Measurements from ENCODE around the gene IL17C.

Gene IL17C

GRCh38 chr16:88610909-88611812, 27.2 kb upstream of the IL17C start:
- DNase-seq, result no peak

DNA sequence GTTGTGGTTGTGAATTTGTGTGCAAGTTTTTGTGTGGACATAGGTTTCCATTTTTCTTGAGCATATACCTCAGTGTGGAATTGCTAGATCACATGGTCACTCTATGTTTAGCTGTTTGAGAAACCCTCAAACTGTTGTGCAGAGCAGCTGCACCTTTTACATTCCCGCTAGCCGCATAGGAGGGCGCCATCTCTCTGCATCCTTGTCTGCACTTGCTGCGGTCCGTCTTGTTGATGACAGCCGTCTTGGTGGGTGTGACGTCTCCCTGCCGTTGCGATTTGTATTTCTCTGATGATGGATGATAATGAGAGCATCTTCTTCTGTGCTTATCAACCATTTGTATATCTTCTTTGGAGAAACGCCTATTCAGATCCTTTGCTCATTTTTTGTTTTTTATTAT, 25.1 kb upstream of the IL17C start:
- no peak for DNase-seq

DNA sequence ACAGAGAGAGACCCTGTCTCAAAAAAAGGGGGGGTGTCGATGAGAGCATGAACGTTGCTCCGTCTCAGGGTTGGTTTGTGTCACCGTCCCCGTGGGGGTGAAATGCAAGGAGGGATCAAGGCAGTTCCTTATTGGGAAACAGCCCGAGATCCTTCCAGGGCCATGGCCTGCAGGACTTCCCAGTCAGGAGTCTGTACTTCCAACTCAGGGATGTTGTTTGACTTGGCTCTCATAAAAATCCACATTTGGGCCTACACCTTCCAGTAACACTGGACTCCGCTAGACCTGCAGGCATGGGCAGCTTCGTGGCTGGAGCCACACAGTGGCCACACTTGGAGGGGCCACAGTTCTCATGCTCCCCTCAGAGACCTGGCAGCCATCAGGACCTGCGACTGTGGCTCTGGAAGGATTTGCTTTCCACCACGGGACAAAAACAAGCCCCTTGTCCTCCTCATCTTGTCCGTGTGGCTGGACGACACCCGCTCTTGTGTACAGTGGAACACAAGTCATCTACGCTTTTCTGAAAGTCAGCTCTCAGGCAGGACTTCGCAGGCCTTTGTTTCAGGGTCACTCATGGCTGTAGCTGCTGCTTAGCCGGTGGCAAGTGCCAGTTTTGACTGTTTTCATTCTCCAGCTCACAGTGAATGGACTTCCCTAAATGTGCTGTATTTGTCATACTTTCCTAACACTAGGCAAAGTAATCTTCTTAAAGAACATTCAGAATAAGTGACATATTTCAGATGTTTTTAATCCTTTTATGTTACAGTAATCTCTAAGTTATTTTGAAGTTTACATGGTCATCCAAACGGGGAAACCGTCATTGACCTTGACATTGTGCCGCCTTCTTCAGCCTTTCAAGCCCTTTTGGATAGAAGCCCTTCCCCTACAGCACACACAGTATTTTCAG, 24.2 kb upstream of the IL17C start:
- no peak for DNase-seq

GRCh38 chr16:88614818-88615580, 23.4 kb upstream of the IL17C start:
- no peak for DNase-seq

DNA sequence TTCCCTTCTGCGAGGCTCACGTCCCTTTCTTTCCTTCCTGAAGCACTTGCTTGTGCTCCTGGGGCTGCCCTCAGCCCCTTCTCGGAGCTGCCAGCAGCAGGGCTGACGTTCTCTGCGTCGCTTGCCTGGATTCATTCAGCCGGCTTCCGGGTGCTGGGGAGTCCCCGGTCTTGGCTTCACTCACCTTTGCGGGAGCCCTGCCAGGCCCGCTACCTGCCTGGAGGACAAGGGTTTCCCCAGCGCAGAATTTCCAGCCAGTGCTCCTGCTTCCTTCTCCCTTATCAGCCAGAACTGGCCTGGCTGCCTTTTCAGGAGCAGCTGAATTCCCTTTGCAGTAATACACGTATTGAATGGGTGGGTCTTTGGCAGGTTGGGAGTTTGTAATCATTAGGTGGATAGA, 22.1 kb upstream of the IL17C start:
- no peak for DNase-seq

GRCh38 chr16:88616736-88617135, 21.6 kb upstream of the IL17C start:
- no peak for DNase-seq

- no peak for DNase-seq
These were observed 20.9 kb upstream of the IL17C start for GRCh38 chr16:88617268-88618031.

DNA sequence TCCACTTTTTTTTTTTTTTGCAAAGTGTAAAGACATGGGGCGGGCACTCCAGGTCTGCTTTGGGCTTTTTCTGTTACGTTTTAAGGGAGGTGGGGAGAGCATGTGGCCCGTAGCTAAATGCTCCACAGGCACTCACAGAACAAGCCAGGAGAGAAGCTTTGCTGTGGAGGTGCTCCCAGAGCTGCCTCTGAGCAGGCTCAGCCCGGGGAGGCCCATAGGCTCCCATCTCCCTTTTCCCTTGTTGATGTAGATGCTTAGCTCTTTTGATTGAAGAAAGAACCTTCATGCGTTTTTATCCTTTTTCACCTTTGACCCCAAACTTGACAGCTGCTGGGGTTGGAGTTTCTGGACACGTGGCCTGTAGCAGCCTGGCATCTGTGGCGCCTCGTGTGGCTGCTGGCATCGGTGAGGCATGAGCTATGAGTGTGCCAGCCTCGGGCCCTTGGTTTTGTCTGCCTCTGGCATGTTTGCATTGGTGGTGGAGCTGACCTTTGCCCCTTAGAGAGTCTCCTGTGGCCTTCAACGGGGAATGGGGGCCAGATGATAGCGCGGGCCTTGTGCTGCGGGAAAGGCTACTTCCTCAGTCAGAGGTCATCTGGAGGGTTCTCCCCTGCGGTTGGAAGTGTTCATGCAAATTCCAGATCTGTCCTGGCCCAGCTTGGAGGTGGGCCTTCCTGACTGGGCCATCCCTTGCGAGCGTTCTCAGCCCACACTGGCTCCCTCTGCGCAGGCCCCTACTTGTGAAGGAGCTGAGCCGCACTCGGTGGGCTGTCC, 20.0 kb upstream of the IL17C start:
- DNase-seq, result no peak

DNA sequence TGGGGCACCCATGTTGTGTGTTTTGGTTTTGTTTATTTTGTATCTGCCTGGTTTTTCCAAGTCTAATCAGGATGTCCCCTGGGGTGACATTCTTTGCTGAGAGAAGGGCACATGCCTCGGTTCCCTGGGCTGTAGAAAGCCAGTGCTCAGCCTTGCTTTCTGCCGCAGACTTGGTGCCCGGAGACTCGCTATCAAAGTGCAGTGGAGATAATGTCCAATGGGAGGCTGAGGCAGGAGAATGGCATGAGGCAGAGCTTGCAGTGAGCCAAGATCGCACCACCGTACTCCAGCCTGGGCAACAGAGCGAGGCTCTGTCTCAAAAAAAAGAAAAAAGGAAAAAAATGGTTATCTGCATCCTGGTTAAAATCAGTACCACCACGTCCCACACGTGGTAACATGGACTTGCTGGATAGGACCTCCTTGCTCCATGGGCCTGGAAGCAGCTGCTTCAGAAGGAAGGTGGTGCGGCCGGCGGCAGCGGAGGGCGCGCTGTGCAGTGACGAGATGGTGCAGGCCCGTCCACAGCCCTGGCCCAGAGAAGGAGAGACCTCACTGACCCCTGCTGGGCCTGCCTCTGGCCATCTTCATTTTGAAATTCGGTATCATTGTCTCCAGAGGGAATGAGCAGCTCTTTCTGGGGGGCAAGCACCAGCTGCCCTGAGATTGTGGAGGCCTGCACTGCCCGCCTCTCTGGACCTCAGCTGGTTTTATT, 19.3 kb upstream of the IL17C start:
- DNase-seq, result no peak

DNA sequence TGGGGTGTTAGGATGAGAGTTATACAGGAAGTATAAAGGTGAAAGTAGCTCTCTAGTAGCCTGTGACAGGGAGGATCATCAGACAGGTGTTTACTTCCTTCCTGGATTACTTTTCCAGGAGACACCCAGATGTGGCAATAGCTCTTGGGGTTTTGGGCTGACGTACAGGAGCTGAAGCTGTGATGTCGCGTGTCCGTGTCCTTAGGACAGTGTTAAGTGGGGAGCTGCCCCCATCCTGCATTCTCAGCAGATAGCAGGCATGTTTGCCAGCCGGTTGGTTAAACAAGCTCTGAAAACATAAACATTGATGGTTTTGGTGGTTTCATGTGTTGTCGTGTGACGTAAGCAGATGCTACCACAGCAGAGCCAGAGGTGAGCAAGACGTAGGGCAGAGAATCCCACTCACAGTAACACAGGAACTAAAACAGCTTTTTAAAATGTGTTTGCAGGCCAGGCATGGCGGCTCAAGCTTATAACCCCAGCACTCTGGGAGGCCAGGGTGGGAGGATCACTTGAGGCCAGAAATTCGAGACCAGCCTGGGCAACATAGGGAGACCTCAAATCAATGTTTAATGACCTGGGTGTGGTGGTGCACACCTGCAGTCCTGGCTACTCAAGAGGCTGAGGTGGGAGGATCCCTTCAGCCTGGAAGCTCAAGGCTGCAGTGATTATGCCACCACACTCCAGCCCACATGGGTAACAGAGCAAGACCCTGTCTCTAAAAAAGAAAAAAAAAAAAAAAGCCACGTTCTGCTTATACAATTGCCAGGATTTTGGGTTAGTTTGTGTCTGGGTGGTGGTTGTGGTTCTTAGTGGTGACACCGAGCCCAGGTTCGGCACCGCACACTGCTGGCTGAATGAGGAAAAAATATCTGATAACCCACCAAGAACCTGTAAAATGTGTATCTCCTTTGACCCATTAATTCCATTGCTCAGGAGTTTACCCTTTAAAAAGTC, 18.2 kb upstream of the IL17C start:
- DNase-seq, result no peak

DNA sequence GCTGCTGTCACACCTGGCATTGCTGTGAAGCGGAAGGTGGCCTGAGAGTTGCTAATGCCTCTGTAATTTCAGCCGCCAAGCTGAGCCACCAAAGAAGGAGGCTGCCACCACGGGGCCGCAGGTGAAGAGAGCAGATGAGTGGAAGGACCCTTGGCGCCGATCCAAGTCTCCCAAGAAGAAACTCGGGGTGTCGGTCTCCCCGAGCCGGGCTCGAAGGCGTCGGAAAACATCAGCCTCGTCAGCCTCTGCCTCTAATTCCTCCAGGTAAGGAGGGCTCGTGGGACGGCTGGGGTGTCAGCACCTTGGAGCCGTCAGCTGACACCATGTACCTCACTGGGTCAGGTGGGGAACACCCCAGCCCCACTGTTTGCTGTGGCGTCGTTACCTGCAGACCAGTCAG, 16.2 kb upstream of the IL17C start:
- no peak for DNase-seq

DNA sequence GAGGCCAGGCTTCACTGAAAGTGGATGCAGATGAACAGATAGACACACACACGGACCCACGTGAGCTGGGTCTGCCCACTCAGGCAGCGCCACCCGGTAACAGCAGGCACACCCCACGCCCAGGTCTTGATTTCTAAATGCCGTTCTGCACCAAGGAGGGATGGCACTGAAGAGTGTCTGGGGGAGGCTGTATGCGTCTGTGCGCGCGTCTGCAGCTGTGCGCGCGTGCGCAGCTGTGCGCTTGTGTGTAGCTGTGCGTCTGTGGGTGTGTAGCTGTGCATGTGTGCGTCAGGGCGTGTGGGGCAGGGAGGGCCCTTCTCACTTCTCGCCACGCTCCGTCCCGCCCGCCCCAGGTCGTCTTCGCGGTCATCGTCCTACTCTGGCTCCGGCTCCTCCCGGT, 15.5 kb upstream of the IL17C start:
- no peak for DNase-seq

DNA sequence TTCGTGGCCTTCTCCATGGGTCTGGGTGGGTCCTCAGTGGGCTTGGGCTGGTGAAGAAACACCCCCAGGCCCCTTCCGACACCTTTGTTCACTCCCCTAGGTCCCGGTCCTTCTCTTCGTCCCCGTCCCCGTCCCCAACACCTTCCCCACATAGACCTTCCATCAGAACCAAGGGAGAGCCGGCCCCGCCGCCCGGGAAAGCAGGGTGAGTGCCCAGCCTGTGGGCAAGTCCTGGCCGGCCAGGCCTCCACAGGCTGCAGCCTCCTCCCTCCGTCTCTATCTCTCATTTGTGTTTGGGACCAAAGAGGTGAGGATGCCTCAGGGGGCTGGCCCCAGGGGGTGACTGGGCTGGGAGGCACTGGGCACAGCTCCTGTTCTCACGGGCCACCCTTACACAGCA, 14.5 kb upstream of the IL17C start:
- no peak for DNase-seq

- no peak for DNase-seq
These were observed 13.9 kb upstream of the IL17C start for GRCh38 chr16:88624481-88624880.

GRCh38 chr16:88624977-88625576, 13.3 kb upstream of the IL17C start:
- no peak for DNase-seq

GRCh38 chr16:88626646-88627045, 11.7 kb upstream of the IL17C start:
- DNase-seq, result no peak

GRCh38 chr16:88627531-88628411, 10.6 kb upstream of the IL17C start:
- no peak for DNase-seq

DNA sequence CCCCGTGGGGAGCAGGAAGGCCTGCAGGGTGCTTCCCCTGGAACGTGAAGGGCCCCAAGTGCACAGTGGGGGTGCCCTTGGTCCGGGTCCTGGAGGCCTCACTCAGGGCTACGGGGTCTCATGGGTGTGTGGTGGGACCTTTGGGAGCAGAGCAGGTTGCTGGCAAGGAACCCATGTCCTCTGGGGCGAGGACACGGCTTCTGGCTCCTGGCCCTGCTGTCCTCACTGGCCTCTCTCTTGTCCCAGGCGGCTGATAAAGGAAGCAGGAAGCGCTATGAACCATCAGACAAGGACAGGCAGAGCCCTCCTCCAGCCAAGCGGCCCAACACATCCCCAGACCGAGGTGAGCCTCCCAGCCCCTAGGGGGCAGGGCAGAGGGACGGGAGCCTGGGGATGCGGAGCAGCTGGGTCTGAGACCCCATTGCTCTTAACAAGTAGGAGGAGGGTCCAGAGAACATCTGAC, 9.8 kb upstream of the IL17C start:
- no peak for DNase-seq
